M059J (cell line): ENCODE results near the gene GLB1L3. TPM values are rescaled to one million over a fixed set of nuclear protein-coding genes. Genes with fewer than 3 reads are reported as not detected.

Source experiments
- DNase-seq: peaks from one replicate; pipeline ENCODE4 v3.0.0-alpha.2; 2012; ENCODE audit warnings: low read depth
- total RNA-seq: library from RNA; depleted of rRNA; stranded (reverse); fragments of >200 nt; shearing (Covaris generic); gene quantifications from 2 replicates; pipeline ENCODE4 v1.2.3, GENCODE V29; 2014; rRNA removed

GLB1L3 gene
- total RNA-seq, 1 experiment from 2014 or later: not detected

DNA sequence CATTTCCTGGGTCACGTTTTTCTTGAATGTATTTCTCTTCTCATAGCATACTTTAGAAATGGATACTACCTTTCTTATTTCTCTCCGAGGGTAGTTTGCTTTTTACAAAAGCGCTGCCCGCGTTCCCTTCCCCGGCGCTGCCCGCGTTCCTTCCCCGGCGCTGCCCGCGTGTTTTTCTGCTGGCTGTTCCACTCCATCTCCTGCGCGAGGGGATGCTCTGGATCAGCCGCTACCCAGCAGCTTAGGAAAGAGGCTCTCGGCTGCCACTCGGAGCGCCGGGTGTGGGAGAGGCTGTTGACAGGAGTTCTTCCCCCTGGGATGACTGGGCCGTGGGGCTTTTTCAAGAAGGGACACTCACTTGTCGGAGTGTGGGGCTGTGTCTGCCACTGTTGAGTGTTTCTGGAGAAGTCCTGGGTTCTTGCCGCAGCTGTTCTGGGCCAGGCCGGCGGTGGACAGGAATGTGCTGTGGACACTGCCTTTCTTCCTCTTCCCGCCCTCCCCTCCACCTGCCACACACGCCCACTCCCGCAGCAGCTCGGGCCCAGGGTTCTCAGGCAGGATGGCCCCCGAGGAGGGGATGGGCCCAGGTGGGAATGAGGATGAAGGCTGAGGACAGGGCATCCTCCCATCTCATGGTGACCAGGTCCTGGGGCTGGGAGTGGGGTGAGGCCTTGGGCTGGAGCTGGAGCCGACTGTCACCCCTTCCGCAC is 86.2 kb downstream of the GLB1L3 start:
- DNase-seq: no peak

- no peak for DNase-seq
Measured at GRCh38 chr11:134363161-134363560, 87.0 kb downstream of the GLB1L3 start.

- no peak for DNase-seq
Measured at GRCh38 chr11:134363592-134363991, 87.4 kb downstream of the GLB1L3 start.

DNA sequence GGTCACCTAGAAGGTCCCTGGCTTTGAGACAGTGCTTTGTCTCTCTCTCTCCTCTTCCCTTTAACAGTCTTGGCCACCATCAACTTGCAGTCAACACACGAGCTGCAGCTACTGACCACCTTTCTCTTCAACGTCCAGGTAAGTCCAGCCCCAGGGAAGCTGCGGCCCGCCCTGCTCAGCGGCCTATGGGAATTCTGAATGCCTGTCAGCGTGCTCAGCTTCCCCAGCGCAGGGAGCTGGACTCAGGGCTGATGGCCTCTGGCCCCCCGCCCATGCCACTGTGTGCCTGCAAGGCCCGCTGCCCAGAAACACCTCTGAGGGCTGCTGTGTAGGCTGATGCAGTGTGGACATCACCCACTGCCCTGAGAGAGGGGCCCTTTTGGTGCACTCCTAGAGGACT is 88.1 kb downstream of the GLB1L3 start:
- no peak for DNase-seq

- no peak for DNase-seq
Measured at GRCh38 chr11:134365011-134365925, 89.1 kb downstream of the GLB1L3 start.

DNA sequence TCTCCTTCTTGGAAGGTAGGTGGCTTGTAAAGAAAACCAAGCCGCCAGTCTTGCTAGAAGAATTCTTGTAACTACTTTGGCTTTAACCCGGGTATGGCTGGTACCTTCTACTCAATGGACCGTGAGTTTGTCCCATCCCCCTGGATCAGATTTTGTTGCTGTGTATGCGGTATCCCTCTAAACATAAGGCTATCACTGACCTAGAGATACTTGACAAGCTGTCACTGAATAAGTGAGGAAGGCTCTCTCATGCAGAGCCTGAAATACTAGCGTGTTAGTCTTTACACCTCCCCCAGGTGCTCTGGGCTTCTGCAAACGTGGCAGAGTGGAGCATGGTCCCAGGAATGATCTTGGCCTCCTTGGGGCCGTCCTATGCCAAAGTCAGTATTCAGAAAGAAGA is 90.1 kb downstream of the GLB1L3 start:
- no peak for DNase-seq

GRCh38 chr11:134367781-134368180 is 91.6 kb downstream of the GLB1L3 start:
- no peak for DNase-seq

Other genes with a start within 250 kb of the GLB1L3 start
- gene JAM3, start 207.3 kb upstream of the GLB1L3 start, total RNA-seq: 6.1 and 7.3 TPM in 2 replicates
- 47.7 and 69.1 TPM in 2 replicates for gene NCAPD3, start 52.4 kb upstream of the GLB1L3 start, total RNA-seq
- 22.6 and 33.7 TPM in 2 replicates for gene VPS26B, start 51.7 kb upstream of the GLB1L3 start, total RNA-seq
- 71.5 and 74.3 TPM in 2 replicates for gene THYN1, start 23.0 kb upstream of the GLB1L3 start, total RNA-seq
- 11.6 and 12.0 TPM in 2 replicates for gene ACAD8, start 22.8 kb upstream of the GLB1L3 start, total RNA-seq
- not detected in 2 replicates for gene GLB1L2, start 55.6 kb downstream of the GLB1L3 start, total RNA-seq
- gene B3GAT1, start 135.9 kb downstream of the GLB1L3 start, total RNA-seq: not detected in 2 replicates